ENCODE data around the gene CD226.
"Not testable (repeated sequence)": the region's sequence is repeated elsewhere in the genome, so short reads cannot be mapped to it uniquely, and the experiment has no call there.

CD226 gene

GRCh38 chr18:69865776-69866175, 81.9 kb downstream of the CD226 start:
- no peak for DNase-seq

DNA sequence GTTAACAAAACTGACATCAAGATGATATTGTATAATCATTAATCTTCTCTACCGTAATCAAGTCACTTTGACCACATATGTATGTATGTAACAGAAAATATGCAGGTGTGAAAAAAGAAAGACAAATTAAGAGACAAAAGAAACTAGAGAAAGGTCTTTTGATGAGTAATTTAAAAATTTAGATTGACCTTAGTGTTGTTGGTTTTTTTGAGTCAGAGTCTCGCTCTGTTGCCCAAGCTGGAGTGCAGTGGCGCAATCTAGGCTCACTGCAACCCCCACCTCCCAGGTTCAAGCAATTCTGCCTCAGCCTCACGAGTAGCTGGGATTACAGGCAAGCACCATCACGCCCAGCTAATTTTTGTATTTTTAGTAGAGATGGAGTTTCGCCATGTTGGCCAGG, 82.9 kb downstream of the CD226 start:
- DNase-seq = peak; percentile 29

GRCh38 chr18:69858897-69859296, 88.8 kb downstream of the CD226 start:
- DNase-seq = no peak

GRCh38 chr18:69854455-69854854, 93.2 kb downstream of the CD226 start:
- DNase-seq = no peak

DNA sequence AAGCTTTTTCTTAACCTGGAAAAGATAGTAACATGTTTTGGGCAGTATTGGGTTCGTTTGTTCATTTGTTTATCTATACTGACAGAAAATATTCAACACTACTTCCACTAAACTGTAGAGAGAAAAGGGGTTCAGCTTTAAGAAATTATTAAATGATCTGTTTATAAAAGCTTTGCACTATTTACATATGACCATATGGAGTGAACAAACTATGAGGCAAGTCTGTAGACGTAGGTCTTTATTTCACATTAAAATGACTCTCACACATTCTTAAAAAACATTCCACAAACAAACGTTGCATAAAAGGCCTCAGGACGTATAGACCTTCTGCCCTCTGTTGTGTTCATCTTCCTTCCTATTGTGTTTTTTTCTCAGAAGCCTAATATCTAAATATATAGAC, 94.6 kb downstream of the CD226 start:
- no peak for DNase-seq

GRCh38 chr18:69845593-69846506, 101.8 kb downstream of the CD226 start:
- DNase-seq = no peak

DNA sequence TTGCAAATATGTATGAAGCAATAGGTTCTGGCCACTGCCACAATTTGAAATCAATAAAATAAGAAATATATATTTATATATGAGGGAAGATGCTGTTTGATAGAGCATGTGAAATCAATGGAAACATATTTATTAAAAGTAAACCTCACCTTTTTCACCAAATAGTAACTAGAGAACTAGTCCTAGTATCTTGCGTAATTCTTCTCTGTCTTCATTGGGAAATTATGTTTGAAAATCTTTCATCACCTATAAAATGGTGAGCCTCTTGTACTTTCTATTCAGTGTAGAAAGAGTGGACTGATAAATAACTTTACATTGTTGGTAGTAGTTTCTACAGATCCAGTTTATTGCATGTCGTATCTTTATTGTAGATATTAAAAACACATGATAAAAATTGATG, 103.0 kb downstream of the CD226 start:
- no peak for DNase-seq

- DNase-seq = no peak
Observed at GRCh38 chr18:69843015-69843414, 104.7 kb downstream of the CD226 start.

- no peak for DNase-seq
Observed at GRCh38 chr18:69841117-69841516, 106.6 kb downstream of the CD226 start.

DNA sequence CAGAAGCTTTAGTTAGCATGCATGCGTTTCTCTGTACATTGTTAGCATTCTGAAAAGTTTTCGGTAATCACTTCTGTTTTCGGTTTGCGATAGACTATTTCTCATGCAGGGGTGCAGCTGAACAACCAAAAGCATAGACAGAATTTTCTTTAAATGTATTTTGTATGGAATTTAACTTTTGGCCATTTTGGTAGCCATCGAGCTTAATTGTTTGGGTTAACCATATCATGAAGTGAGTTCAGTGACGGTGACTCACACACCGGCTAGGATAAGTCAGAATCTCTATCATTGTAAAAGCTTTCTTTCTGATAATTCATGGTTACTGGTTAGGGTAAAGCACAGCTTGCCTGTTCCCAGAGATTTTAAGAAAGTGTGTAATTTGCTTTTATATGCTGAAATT, 107.2 kb downstream of the CD226 start:
- DNase-seq = no peak

GRCh38 chr18:69840001-69840400, 107.7 kb downstream of the CD226 start:
- no peak for DNase-seq

DNA sequence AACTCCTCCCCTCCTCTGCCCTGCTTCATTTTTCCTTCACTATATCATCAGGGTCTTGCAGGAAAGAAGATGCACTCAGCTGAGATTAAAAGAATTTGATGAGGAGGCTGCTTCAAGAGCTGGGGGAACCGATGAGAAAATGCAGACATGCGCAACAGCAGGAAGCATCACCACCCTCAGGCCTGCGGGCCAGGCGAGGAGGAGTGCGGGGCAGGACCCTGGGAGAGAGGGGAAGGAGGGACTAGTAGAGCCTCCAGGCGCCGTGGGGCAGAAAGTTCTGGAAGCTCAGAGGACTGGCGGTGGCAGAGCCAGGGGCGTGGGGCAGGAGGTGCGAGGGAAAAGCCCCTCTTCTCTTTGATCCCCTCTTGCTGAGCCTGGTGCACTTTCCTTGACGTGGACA, 108.2 kb downstream of the CD226 start:
- no peak for DNase-seq

DNA sequence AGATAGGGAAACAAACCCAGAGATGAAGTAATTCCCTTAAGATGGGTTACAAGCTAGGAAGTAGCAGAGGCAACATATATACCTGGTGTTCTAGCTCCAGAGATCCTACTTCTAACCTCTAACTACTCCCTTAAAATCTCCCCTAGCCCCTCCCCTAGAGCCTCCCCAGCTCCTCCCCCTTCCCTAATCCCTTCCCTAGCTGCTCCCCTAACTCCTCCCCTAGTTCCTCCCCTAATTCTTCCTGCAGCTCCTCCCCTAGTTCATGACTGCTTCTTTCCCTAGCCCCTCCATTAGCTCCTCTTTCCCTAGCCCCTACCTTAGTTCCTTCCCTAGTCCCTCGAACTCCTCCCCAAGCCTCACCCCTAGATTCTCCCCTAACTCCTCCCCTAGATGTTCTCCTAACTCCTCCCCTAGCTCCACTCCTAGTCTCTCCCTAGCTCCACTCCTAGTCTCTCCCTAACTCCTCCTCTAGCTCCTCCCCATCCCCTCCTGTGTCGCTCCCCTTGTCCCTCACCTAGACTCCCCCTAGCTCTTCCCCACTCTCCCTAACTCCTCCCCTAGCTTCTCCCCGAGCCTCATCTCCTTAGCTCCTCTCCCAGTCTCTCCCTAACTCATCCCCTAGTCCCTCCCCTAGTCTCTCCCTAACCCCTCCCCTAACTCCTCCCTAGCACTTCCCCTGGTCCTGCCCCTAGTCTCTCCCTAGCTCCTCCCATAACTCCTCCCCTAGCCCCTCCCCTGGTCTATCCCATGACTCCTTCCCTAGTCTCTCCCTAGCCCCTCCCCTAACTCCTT, 108.9 kb downstream of the CD226 start:
- DNase-seq = peak; percentile 26

GRCh38 chr18:69838003-69838402, 109.7 kb downstream of the CD226 start:
- DNase-seq = no peak

DNA sequence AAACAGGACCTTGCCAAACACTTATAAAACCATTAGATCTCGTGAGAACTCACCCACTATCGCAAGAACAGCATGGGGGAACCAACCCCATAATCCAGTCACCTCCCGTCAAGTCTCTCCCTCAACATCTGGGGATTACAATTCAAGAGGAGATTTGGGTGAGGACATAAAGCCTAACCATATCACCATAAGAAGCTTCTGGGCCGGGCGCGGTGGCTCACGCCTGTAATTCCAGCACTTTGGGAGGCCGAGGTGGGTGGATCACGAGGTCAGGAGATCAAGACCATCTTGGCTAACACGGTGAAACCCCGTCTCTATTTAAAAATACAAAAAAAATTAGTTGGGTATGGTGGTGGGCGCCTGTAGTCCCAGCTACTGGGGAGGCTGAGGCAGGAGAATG, 112.7 kb downstream of the CD226 start:
- DNase-seq = not testable (repeated sequence)

DNA sequence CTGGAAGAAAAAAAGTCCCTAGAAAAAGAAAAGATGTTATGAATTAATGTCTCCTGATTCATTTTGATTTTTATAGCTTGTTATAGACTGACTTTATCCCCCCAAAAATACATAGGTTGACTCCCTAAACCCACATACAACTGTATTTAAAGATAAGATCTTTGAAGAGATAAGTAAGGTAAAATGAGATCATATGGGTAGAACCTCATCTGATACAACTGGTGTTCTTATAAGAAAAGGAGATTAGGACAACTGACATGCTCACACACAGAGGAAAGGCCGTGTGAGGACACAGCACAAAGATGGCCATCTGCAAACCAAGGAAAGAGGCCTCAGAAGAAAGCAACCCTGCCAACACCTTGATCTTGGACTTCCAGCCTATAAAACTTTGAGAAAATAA, 117.5 kb downstream of the CD226 start:
- DNase-seq = no peak

- no peak for DNase-seq
Observed at GRCh38 chr18:69820538-69820937, 127.1 kb downstream of the CD226 start.

DNA sequence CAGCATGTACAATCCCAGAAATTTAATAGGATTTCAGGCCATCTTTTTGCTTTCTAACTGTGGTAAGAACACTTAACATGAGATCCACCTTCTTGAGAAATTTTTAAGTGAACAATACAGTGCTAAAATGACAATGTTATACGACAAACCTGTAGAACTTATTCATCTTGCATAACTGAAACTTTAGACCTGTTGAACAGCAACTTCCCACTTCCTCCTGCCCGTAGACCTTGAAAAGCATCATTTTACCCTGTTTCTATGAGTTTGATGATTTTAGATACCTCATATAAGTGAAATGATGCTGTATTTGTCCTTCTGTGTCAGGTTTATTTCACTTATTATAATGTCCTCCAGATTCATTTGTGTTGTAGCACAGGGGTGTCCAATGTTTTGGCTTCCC, 128.2 kb downstream of the CD226 start:
- no peak for DNase-seq

GRCh38 chr18:69817335-69817940, 130.2 kb downstream of the CD226 start:
- DNase-seq = no peak

GRCh38 chr18:69814861-69815385, 132.8 kb downstream of the CD226 start:
- DNase-seq = no peak

DNA sequence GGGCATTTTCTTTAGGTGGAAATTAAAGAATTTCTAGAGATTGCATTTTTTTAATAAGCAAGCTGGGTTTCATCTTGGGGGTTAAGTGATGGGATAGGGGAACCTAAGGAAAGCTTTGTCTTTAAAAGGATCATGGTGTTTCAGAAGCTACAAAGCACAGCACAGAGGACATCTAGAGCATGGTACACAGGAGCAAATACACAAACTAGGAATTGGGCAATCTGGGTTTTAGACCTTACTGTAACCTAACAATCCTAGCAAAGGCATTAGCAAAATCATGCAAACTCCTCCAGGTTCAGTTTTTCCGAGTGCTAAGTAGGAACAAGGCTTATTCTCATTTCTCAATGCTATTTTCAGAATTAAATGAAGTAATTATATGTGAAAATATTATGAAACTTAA, 134.1 kb downstream of the CD226 start:
- DNase-seq = no peak

DNA sequence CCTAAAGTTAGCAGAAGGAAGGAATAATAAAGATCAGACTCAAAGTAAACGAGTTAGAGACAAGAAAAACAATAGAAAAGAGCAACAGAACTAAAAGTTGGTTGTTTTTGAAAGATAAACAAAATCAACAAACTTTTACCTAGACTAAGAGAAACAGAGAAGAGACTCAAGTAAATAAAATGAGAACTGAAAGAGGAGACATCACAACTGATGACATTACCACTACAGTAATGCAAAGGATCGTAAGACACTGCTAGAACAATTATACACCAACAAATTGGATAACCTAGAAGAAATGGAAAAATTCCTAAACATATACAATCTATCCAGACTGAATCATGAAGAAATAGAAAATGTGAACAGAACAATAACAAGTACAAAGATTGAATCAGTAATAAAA, 139.3 kb downstream of the CD226 start:
- no peak for DNase-seq

GRCh38 chr18:69804776-69805501, 142.7 kb downstream of the CD226 start:
- no peak for DNase-seq
